Stimulated activated CD8-positive, alpha-beta memory T cell treated with anti-CD3 and anti-CD28 coated beads, Interleukin-4, amount 100 ng/mL, for 48 hours (primary cell): ENCODE data around the gene BAZ2B.
A peak's percentile ranks its signal among the peaks of the same experiment; 100 is the strongest.

Experiments used
- DNase-seq: peaks from one replicate; pipeline ENCODE4 v3.0.0-alpha.2; 2020

BAZ2B gene

DNA sequence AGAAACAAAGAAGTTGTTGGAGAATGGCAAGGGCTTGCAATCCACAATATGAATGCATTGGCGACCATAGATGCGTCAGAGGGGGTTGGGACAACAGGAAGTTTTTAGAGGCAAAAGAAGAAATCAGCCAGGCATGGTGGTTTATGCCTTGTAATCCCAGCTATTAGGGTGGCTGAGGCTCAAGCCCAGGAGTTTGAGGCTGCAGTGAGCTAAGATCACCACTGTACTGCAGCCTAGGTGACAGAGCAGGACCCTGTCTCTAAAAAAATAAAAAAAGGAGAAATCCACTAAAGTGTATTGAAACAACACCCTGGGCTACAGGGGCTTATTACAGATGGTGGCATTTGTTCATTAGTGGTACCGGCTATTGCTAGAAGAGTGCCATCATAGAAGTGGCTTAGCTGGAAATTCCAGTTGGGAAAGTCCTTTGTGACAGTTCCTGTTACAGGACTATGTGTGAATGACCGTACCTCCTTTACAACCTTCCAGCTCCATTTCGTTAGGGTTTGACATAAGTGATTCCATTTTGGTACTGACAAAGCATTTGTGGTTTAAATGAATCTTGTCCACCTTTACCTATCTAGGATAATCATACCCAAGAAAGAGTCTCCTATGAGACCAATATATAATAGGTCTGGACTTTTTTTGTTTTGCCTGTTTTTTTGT, 319.2 kb downstream of the BAZ2B start:
- DNase-seq: no peak

DNA sequence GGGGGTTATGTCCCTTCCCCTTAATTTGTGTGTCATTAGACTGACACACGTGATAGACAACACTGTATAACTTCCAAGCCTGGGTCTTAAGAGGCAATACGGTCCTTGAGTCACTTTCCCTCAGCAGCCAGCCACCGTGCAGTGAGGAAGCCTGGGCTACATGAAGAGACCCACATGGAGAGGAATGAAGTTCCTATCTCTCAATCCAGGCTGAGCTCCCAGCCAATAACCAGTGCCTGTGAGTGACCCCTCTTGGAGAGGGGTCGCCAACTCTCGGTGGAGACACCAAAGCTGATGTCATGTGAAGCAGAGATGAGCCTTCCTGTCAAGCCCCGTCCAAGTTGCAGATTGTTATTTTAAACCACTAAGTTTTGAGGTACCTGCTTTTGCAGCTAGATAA, 324.2 kb downstream of the BAZ2B start:
- no peak for DNase-seq

- DNase-seq: no peak
These were observed 325.9 kb downstream of the BAZ2B start for GRCh38 chr2:159290289-159290907.

GRCh38 chr2:159287733-159288132, 328.6 kb downstream of the BAZ2B start:
- no peak for DNase-seq

DNA sequence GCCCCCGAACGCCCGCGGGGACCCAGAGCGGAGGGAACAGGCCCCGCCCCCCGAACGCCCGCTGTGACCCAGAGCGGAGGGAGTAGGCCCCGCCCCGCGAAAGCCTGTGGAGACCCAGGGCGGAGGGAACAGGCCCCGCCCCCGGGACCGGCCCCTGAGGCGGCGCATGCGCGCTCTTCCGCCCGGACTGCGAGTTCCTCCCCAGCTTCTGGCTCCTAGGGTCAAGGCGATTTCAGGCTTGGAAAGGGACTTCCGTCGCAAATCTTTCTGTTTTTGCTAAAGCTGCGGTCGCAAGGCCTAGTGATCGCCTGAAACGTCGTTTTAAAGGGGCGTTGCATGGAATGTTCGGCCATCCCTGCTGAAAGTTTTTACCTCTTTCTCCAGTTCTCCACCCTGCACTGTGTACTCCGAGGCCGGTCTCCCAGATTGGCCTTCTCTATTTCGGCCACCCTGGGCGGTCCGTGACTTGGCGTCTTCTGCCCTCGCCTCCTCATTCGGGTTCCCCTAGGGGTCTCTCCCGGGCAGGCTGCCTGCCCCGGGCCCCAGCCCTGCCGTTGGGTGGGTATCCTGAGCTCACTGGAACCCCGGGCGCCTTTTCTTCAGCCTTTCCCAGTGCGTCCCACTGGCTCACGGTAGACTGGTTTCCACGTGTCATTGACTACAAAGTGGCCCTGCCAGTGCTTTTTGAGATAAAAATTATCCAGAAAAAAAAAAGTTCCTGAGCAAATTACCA, 329.5 kb downstream of the BAZ2B start:
- peak; percentile 97 for DNase-seq

- DNase-seq: peak; percentile 55
These were observed 330.2 kb downstream of the BAZ2B start, which contains the start of gene WDSUB1 for GRCh38 chr2:159285929-159286708. Gene WDSUB1, minus strand, starts transcription at chr2:159286703. Its CDS starts 3,634 bp downstream, at chr2:159283069.

GRCh38 chr2:159285433-159285832, 330.9 kb downstream of the BAZ2B start:
- no peak for DNase-seq

GRCh38 chr2:159283529-159283928, 332.8 kb downstream of the BAZ2B start:
- no peak for DNase-seq

- no peak for DNase-seq
These were observed 335.3 kb downstream of the BAZ2B start for GRCh38 chr2:159281002-159281401.

- DNase-seq: no peak
These were observed 336.6 kb downstream of the BAZ2B start for GRCh38 chr2:159279700-159280099.

GRCh38 chr2:159275111-159275510, 341.2 kb downstream of the BAZ2B start:
- DNase-seq: no peak

- no peak for DNase-seq
These were observed 344.2 kb downstream of the BAZ2B start for GRCh38 chr2:159272156-159272555.

DNA sequence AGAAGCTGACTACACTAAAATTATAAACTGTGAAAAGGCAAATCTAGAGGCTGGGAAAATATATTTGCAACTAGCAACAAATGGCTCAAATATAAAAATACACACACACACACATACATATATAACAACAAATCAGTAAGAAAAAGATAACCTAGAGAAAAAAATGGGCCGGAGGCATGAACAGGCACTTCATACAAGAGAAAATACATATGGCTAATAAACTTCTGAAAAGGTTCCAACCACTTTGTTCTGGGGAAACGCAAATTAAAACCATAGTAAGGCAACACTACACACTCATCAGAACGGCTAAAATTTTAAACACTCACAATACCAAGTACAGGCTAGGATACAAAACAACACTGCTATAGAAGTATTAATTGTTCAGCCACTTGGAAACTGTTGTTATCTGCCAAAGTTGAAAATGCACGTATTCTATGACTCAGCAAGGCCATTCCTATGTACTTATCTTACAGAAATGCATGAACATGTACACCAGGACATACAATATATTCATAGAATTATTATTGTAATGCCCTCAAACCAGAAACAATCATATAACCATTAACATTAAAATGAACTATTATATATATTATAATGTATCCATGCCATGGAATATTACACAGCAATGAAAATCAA, 345.5 kb downstream of the BAZ2B start:
- no peak for DNase-seq
